IPS-NIHi7 (cell line): Measurements from ENCODE around the gene FAM53A.
"Not testable (repeated sequence)": the region's sequence is repeated elsewhere in the genome, so short reads cannot be mapped to it uniquely, and the experiment has no call there.

Source experiments
- DNase-seq: peaks from one replicate; pipeline ENCODE4 v3.0.0; 2012; ENCODE audit warnings: mixed read lengths; ENCODE audit errors: extremely low spot score

Gene FAM53A

GRCh38 chr4:1717129-1718094, 33.3 kb upstream of the FAM53A start:
- no peak for DNase-seq

GRCh38 chr4:1716065-1716945, 32.2 kb upstream of the FAM53A start:
- no peak for DNase-seq

DNA sequence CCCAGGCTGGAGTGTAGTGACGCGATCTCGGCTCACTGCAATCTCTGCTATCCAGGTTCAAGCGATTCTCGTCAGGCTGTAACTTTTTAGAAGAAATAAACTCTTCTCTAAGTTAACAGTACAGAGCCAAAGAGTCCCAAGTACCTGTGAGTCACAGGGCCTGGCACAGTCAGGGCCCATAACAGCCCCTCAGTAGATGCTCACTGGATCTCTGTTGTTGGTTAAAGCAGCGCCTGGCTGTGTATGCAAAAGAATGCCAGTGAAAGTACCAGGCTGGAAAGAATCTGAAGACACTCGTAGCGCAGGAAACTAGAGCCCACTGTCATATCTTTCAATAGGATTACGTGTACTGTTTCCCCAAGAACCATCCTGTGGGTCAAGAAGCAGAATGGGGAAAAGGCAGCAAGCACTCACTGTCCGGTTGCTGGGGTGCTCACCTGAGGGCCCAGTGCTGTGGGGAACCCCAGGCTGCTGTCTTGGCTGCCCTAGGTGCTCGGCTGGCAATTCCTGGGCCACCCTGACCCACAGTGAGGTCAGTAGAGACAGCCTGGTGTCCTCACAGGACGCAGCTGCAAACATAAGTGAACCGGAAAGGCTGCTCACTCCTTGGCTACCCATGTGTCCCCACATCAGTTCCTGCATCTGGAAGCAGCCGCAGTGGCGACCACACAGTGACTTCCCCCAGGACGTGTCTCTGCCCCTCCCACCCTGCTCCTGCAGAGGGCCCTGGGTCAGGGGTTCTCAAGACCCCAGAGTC, 31.1 kb upstream of the FAM53A start:
- DNase-seq, result no peak

- DNase-seq, result no peak
These were observed 30.3 kb upstream of the FAM53A start for GRCh38 chr4:1714303-1715001.

DNA sequence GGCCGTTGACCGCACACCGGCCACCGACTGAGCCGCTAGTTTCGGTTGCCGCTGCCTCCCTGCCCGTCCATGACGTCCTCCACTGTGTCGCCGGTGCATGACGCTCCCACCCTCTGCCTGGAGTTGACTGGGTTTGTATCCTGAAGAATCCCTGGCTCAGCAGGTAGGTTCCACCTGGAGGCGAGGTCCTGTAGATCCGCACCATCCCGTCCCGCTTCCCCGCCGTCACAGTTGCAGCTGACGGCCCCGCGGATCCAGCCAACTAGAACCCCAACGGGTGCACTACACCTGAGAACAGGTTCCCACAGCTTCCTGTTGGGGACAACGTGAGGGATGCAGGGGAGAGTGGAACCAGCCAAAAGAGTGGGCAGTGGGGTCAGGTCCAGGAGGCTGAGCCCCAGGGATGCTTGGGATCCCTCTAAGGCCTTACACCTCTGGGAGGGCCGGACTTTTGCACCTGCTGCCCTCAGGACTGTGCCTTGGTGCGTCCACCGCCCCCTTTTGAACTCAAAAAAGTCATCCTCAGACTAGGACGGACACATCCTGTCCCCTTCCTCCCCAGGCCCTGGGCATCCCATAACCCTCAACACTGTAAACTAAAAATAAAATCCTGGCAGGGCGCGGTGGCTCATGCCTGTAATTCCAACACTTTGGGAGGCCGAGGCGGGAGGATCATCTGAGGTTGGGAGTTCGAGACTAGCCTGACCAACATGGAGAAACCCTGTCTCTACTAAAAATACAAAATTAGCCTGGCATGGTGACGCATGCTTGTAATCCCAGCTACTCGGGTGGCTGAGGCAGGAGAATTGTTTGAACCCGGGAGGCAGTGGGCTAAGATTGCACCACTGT, 29.1 kb upstream of the FAM53A start:
- DNase-seq, result peak; percentile 55

DNA sequence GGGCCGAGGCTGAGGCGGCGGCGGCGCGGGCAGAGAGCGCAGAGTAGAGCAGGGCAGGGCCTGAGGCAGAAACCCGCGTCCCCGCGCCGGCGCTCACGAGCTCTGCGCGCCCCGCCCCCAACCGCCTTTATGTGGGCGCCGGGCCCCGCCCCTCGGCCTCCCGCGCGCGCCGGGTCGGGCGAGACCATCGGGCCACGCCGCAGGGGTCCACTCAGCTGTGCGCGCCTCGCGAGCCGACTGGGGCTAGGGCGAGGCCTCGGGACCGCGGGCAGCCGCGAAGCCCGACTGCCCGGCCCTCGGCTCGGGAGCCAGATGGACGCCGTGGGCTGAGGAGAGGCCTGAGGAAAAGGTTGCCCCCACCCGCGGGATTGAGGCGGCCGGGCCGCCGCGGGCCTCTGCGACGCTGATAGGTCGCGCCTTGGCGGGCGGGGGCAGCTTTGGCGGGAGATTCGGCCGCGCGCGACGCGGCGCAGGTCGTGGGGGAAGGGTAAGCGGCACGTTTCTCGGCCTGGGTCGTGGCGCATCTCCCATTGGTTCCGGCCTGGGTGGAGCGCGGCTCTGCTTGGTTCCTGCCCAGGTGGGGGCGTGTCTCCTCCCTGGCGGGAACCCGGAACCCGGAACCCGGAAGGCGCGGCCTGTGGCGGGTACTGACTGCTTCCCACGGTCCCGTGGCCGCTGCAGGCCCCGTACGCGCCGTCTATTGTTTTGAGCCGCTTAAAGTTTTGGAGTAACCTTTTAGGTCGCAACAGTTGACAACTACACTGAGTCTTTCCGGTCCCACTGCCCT, 28.3 kb upstream of the FAM53A start, which contains the start of gene SLBP:
Gene SLBP, minus strand, starts transcription at position 104 of the 787 bp plus-strand sequence. CDS start 131 bp downstream, outside the sequence.
- peak; percentile 95 for DNase-seq

GRCh38 chr4:1711571-1712215, 27.6 kb upstream of the FAM53A start:
- DNase-seq, result peak; percentile 43

- DNase-seq, result no peak
These were observed 27.0 kb upstream of the FAM53A start for GRCh38 chr4:1711055-1711570.

DNA sequence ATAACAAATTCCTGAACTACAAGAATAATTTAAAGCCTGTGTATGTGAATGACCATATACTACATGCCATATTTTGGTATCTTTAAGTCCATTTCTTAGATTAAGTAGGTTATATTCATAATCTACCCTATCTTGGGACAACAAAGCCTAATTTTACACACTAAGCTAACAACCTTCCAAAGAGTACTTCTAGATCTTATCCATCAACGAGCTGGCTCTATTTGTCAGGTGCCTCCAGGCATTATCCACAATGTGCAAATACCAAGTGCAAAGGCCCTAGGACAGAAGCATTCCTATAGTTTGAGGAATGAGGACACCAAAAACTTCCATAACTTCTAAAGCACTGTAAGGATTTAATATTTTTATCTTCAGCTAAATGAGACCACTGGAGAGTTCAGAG, 24.5 kb upstream of the FAM53A start:
- no peak for DNase-seq

GRCh38 chr4:1706358-1706757, 22.2 kb upstream of the FAM53A start:
- no peak for DNase-seq

GRCh38 chr4:1705732-1706131, 21.6 kb upstream of the FAM53A start:
- no peak for DNase-seq

DNA sequence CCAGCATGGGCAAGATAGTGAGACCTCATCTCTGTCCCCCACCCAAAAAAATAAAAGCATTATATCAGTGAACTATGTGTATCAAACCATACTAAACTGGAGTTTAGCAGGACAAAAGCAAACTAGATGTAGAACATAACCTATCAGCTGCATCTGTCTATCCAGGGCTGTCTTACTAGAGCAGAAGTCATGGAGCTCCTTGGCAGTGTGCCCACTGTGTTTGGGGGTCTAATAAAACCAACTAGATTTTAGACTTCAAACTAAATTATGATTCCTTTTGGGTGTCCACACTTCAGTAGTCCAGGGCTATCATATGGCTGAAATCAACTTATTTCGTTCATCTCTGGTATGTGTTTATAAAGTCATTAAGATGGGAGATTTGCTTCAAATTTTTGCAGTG, 19.8 kb upstream of the FAM53A start:
- no peak for DNase-seq

- not testable (repeated sequence) for DNase-seq
These were observed 17.6 kb upstream of the FAM53A start for GRCh38 chr4:1701671-1702070.

GRCh38 chr4:1695913-1696312, 11.8 kb upstream of the FAM53A start:
- no peak for DNase-seq

GRCh38 chr4:1693131-1693896, 9.2 kb upstream of the FAM53A start:
- DNase-seq, result peak; percentile 81

- DNase-seq, result no peak
These were observed 7.7 kb upstream of the FAM53A start for GRCh38 chr4:1691737-1692373.

- DNase-seq, result no peak
These were observed 6.6 kb upstream of the FAM53A start for GRCh38 chr4:1690698-1691097.
